MG63 (cell line): ENCODE results near the gene PPP1R17. TPM values are rescaled to one million over a fixed set of nuclear protein-coding genes. Genes with fewer than 3 reads are reported as not detected.

Experiments
- DNase-seq: peaks from one replicate; pipeline ENCODE4 v3.0.0-alpha.2; 2020
- H3K27me3 ChIP-seq: fragments of 250-450 bp; sonication (Bioruptor Pico); 2 replicates; pipeline ENCODE4 v1.5.1; 2020; ENCODE audit warnings: mild to moderate bottlenecking, moderate library complexity
- H3K36me3 ChIP-seq: fragments of 250-450 bp; sonication (Bioruptor Pico); 2 replicates; pipeline ENCODE4 v1.5.1; 2020; ENCODE audit warnings: mild to moderate bottlenecking, moderate library complexity
- H3K4me3 ChIP-seq: fragments of 250-450 bp; sonication (Bioruptor Pico); 2 replicates; pipeline ENCODE4 v1.5.1; 2020; ENCODE audit warnings: mild to moderate bottlenecking, moderate library complexity
- H3K9me3 ChIP-seq: fragments of 250-450 bp; sonication (Bioruptor Pico); 2 replicates; pipeline ENCODE4 v1.5.1; 2020; ENCODE audit warnings: mild to moderate bottlenecking, moderate library complexity
- total RNA-seq: library from RNA; depleted of rRNA; stranded (reverse); fragments of >200 nt; shearing (Covaris generic); gene quantifications from 2 replicates; pipeline ENCODE4 v1.2.3, GENCODE V29; 2014; ENCODE audit warnings: low replicate concordance

The PPP1R17 gene
- total RNA-seq, 1 experiment from 2014 or later = not detected

DNA sequence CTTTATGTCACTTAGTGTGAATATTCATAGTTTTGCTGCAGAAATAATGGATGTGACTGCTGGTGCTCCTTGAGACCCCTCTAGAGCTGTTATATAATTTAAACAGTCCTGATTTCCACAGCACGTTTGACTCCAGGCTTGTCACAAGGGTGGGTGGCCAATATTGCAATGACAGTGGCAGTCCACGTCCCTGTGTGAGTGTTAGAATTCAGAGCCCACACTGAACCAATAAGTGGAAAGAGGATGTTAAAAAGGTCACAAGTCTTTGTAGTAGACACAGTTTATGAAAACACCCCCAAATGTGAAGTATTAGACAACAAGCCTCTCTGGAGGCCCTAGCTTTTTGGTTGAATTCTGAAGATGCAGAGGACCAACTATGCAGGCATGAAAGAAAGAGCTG, 2.0 kb downstream of the PPP1R17 start:
- H3K36me3 ChIP-seq = no peaks in the 10 kb centered on the region
- no peak overlapping the region for H3K4me3 ChIP-seq
- H3K9me3 ChIP-seq = no peaks in the 10 kb centered on the region
- peaks cover 21% of the 10 kb centered on the region for H3K27me3 ChIP-seq
- DNase-seq = no peak

DNA sequence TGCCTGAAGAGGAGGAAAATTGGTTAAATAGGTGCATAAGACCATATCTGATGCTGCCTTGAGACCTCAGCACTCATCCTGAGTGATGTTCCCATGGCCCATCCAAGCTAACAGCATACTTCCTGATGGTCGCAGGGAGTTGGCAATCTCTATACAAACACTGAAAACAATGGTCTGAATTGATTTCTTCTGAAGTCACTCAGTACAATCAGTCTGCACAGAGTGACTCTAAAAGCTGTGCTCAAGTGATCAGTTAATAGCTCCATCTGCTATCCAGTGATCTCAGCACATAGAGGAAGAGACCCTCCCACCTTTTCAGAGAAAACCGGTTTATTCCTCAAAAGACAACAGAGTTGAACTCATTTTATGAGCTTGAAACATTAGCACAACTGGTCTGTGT, 3.9 kb downstream of the PPP1R17 start:
- no peak overlapping the region for H3K4me3 ChIP-seq
- H3K27me3 ChIP-seq = peaks cover 21% of the 10 kb centered on the region
- H3K9me3 ChIP-seq = no peaks in the 10 kb centered on the region
- DNase-seq = no peak
- H3K36me3 ChIP-seq = no peaks in the 10 kb centered on the region

DNA sequence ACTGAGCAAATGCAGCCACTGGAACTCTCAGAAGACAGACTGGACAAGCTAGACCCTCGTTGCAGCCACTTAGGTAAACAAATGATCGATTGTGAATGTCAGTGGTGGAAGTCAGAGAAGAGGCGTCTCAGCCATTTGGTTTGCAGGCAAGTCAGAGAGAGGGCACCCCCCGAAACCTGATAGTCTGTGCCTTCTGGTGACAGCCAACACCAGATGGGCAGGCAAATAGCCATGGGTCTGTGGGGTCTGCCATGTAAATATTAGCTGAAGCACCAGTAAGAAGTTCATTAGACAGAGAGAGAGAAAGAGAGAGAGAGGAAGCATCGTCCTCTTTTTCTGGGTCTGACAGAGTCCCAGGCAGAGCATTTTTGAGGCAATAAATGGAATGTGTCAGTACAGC, 5.4 kb downstream of the PPP1R17 start:
- DNase-seq = no peak

DNA sequence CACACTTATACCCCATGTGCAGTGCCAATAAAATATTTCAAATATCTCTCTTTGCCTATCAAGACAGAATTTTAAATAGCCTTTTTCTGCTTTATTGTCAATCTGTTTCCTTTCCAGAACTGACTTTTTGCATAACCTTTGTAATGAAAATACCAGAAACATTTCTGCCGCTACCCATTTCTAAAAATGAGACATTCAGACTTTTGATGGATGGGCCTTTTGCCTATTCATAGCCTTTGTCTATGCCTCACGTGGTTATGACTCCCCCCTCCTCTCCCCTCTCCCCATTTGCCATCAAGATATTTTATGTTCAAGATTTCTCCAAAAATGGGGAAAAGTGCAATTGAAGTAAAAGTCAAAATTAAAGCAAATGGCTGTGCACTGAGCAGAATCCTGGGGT, 5.9 kb downstream of the PPP1R17 start:
- no peak for DNase-seq
- Histone ChIP-seq H3K36me3 (no peaks in the 10 kb centered on the region), H3K4me3 (no peak overlapping the region), H3K9me3 (no peaks in the 10 kb centered on the region), H3K27me3 (peaks cover 16% of the 10 kb centered on the region)

More for the DNA sequence above, 5.4 kb downstream of the PPP1R17 start:
- Histone ChIP-seq H3K36me3 (no peaks in the 10 kb centered on the region), H3K27me3 (peaks cover 19% of the 10 kb centered on the region), H3K9me3 (no peaks in the 10 kb centered on the region), H3K4me3 (no peak overlapping the region)

DNA sequence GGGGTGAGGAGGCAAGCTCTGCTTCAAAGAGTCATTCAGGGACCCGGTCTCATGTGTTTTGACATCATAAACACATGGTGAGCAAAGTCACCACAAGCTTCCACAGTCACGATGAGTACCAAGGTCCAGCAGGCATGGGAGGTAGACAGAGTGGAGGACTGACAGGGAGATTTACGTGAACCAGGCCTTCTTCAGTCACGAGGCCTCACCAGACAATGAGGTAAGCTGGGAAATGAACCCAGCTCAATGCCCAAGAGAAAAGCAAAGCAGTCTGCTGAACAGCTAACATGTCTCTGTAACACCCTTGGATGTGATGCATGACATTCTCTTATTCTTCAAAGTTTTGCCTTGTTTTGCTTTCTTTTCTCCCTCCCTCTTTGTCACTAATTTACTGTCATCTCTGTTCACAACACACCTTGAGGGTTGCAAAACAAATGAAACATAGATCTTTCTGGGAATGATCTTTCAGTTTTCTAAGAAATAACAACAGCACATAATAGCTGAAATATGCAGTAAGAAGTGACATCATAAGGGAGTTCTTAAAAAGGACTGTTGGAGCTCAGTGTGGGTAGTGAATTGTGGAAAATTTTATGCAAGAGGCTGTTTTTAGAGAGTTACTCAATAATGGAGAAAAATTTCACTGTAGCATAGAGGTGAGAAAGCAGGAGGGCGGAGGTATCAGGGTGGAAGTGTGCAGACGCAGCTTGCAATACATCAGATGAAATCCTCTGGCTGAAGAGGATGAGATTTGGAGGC, 9.0 kb downstream of the PPP1R17 start:
- H3K9me3 ChIP-seq = no peaks in the 10 kb centered on the region
- H3K36me3 ChIP-seq = no peaks in the 10 kb centered on the region
- no peak for DNase-seq
- H3K27me3 ChIP-seq = peaks cover 14% of the 10 kb centered on the region
- H3K4me3 ChIP-seq = no peak overlapping the region

DNA sequence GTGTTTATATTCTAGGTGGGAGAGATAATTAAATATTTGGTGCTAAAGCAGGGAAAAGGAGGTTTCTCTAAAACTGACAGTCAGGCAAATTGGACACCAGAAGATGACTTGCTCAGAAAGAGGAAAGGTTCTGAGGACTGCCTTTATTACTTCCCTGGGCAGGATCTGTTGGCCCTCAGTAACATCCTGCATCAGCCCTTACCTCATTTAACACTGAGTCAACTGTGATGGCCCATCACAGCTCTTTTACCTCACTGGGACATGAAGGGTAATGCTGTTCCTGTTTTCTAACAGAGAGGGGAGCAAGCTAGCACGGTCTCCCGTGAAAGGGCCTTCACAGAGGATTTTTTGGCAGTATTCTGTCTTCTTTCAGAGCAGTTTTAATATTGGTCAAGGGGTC, 12.0 kb downstream of the PPP1R17 start:
- DNase-seq = no peak
- Histone ChIP-seq H3K27me3 (peaks cover 9% of the 10 kb centered on the region), H3K4me3 (no peak overlapping the region), H3K9me3 (no peaks in the 10 kb centered on the region), H3K36me3 (no peaks in the 10 kb centered on the region)

DNA sequence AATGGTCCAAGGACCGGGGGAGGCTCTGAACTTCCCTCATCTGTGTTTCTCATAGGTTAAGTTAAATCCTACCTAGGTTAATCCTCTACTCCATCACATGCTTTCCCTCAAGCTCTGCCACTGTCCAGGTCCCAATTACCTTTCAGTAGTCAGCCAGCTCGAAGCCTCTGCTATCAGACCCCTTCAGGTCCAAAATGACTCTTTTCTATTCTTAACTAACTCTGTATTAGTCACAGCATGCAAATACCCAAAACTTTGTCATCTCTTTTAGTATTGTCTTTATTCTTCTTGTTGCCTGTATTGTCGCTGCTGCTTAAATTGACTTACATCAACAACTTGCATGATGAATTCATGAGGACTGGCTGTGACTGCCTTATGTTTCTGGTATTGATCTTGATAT, 15.3 kb downstream of the PPP1R17 start:
- H3K9me3 ChIP-seq = no peaks in the 10 kb centered on the region
- H3K27me3 ChIP-seq = peaks cover 17% of the 10 kb centered on the region
- H3K36me3 ChIP-seq = no peaks in the 10 kb centered on the region
- H3K4me3 ChIP-seq = no peak overlapping the region
- DNase-seq = no peak

DNA sequence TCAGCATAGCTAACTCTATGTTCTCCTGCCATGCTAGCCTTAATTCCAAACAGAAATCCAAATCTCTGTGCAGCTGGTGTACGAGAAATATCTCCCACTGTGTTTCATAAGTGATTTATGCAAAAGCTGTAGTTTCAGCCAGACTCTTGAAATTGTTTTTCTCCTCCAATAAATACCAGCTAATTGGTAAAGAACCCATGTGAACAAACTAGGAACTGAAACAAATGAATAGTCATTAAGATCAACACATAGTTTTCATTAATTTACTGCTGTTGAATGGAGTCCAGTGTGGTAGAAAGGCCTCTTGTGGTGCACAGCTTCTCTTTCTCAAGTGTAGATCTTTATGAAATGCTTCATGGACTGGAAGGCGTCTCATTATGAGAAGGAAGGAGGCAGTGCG, 18.4 kb downstream of the PPP1R17 start:
- H3K9me3 ChIP-seq = no peaks in the 10 kb centered on the region
- H3K27me3 ChIP-seq = peaks cover 16% of the 10 kb centered on the region
- DNase-seq = no peak
- no peak overlapping the region for H3K4me3 ChIP-seq
- no peaks in the 10 kb centered on the region for H3K36me3 ChIP-seq

DNA sequence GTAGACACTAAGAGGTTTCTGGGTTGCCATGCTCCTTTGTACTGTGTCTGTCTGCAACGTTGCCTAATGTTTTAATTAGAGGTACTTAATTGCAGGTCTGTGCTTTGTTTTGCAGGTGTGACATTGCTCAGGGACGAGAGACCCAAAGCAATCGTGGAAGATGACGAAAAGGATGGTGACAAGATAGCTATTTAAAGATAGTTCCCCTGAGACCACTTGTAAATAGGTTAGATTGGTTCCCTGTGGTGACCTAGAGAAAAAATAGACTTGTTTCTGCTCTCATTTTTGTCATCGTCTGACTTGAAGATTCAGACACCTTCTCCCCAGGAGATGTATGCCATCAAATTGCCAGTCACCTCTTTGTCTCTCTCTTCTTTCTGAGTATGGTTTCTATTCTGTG, 20.1 kb downstream of the PPP1R17 start:
- DNase-seq = no peak
- Histone ChIP-seq H3K4me3 (no peak overlapping the region), H3K36me3 (no peaks in the 10 kb centered on the region), H3K27me3 (peaks cover 16% of the 10 kb centered on the region), H3K9me3 (no peaks in the 10 kb centered on the region)

DNA sequence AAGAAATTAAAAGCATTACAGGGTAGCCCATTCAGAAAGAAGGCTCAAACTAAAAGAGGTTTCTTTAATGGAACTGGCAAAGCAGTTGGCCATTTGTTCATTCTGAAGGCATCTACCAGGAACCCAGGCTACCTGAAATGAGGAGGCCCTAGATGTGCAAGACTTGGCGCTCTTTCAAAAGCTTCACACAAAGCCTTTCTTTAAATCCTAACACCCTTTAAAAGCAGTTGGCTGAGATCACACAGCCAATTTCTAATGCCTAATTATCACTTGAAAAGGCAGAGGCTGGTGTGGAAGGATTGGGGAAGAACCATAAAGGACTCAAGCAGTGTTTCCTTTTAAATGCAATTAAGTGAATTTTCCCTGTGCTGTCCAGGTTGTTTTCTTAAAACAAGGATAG, 23.2 kb downstream of the PPP1R17 start:
- DNase-seq = no peak
- H3K36me3 ChIP-seq = no peaks in the 10 kb centered on the region
- H3K27me3 ChIP-seq = peaks cover 10% of the 10 kb centered on the region
- no peaks in the 10 kb centered on the region for H3K9me3 ChIP-seq
- H3K4me3 ChIP-seq = no peak overlapping the region

DNA sequence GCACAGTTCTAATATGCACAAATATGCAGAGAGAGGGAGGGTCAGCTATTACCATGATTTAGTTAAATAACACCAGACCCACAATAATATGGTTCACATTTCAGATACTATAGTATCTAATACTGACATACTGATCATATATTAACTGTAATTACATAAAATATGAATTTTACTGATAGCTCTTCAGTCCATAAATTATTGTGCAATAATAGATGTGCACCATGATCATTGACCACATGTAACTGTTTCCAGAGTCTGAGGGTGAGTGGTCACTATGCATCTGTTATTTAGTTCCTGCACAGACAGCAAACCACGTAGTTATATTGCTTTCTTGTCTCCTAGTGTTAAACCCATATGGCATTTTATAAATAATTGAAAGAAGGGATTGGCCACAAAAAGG, 29.3 kb downstream of the PPP1R17 start:
- DNase-seq = no peak
- H3K36me3 ChIP-seq = no peaks in the 10 kb centered on the region
- no peaks in the 10 kb centered on the region; the same call in 1 of the 2 replicates for H3K27me3 ChIP-seq
- no peak overlapping the region for H3K4me3 ChIP-seq
- H3K9me3 ChIP-seq = no peaks in the 10 kb centered on the region

DNA sequence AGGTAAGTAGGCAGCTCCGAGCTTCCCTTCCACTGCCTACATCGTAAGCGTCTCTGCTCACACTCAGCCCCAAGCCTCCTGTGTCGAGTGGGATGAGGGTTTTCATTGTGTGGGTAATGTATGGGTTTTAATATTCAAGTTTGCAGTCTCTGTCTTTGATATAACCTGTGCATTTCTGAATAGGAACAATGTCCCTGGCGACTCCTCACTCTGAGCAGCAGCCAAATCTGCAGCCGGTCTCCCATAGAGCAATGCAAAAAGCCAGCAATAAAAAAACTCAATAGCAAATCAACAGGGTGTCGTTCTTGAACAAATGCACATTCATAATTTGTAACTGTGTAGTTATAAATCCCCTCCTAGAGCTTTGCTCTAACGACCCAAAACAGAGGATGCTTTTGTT, 33.4 kb downstream of the PPP1R17 start:
- Histone ChIP-seq H3K4me3 (no peak overlapping the region), H3K9me3 (no peaks in the 10 kb centered on the region), H3K27me3 (no peaks in the 10 kb centered on the region; the same call in 1 of the 2 replicates), H3K36me3 (no peaks in the 10 kb centered on the region)
- DNase-seq = no peak

DNA sequence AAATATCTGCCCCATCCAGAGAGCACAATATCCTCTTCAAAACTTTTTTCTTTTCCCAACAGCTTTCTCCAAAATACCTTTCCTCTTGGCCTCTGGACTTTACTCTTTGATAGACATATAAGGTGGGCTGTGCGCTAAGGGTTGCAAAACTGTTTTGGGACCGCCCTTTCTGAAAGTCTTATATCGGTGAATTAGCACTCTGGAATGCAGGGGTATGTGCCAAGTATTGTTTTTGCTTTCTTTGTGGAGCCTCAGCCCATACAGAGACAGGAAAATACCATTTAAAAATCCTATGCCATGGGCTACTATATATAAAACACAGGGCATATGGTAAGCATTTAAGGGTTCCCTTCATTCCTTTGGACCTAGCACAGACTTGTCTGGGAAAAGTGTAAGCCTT, 37.7 kb downstream of the PPP1R17 start:
- H3K9me3 ChIP-seq = no peaks in the 10 kb centered on the region
- no peak overlapping the region for H3K4me3 ChIP-seq
- no peaks in the 10 kb centered on the region for H3K36me3 ChIP-seq
- H3K27me3 ChIP-seq = no peaks in the 10 kb centered on the region; the same call in 1 of the 2 replicates
- DNase-seq = no peak

DNA sequence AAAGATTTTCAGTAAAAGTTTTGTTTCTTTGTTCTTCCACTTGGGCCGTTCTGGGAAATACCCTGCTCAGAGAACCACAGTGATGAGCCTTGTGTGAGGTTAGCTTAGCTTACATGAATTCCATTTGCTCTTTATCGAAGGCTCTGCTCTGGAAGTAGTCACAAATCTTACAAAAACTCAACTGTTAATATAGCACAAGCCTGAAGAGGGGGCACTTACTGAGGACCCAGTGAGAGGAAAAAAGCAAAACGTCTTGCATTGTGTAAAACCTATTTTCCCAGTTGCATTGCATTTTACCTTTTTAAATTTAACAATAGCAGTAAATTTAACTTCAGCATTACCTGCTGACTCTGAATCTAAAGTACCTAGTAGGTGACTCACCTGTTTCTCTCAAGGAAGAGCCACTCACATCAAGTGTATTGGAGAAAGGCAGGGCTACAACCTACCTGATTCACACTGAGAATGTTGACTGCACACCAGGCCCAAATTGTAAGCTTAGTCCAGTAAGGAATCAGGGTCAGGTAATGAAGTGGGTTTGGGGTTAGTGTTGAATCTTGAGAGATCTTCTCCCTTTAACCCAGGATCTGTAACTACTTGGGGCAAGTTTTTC, 42.3 kb downstream of the PPP1R17 start:
- H3K4me3 ChIP-seq = no peak overlapping the region
- no peaks in the 10 kb centered on the region for H3K27me3 ChIP-seq
- H3K9me3 ChIP-seq = no peaks in the 10 kb centered on the region
- no peak for DNase-seq
- H3K36me3 ChIP-seq = no peaks in the 10 kb centered on the region

DNA sequence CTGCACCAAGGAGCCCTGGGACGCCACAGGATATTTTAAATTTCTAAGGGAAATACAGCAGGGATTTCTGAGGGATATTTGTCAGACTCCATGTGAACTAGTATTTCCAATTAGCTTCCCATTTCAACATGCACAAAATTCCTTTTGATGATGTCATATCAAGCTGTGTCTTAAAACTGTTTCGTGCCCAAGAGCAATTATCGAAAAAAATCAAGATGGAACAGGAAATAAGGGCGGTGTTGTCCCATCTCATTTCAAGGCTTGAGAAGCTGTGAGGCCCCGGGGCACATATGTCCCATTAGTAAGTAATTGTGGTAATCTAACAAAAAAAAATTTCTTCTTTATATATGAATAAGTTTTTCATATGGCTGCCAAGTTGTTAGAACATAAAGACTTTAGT, 47.4 kb downstream of the PPP1R17 start:
- no peaks in the 10 kb centered on the region for H3K27me3 ChIP-seq
- H3K9me3 ChIP-seq = no peaks in the 10 kb centered on the region
- H3K36me3 ChIP-seq = no peaks in the 10 kb centered on the region
- no peak overlapping the region for H3K4me3 ChIP-seq
- no peak for DNase-seq

DNA sequence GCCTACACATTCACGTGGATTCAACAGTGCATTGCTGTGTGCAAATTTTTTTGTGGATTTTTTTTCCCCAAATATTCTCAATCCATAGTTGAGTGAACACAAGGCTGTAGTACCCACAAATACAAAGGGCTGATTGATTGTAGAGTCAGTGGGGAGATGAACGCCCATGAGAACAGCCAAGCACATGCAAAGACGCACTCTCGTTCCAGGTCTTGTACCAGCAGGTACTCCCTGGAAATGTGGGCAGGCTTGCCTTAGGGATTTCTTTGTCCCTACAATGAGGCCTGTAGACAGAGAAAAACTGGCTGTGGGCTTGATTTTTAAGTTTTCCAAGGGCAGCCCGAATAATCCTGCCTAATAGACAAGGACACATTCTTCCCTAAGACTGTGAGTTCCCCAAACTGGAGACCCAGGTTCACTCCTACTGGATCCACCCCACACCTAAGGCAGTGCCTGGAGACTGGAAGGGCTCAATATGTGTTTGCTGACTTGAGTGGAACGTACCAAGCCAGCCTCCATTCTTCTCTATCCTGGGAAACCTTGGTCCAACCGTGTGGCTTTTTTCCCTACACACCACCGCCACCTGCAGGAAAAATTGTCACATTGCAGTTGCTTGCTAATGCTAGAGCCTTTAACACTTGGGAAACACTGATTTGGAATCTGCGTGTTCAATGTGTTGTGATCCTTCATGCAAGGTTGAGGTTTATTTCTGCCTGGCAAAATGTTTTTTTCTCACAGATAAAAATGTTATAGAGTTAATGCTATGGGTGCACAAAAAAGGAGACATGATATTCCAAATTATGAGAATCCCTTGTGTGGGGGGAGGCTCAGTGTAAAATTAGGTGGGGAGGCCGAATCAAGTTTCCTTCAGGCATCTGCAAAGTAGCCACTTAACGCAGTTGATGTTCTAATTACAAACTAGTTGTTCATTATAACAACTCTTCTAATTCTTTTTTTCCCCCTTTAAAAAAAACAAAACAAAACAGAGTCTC, 49.3 kb downstream of the PPP1R17 start:
- DNase-seq = peak; percentile 39
- H3K27me3 ChIP-seq = no peaks in the 10 kb centered on the region
- H3K9me3 ChIP-seq = no peaks in the 10 kb centered on the region
- no peaks in the 10 kb centered on the region for H3K36me3 ChIP-seq
- no peak overlapping the region for H3K4me3 ChIP-seq

DNA sequence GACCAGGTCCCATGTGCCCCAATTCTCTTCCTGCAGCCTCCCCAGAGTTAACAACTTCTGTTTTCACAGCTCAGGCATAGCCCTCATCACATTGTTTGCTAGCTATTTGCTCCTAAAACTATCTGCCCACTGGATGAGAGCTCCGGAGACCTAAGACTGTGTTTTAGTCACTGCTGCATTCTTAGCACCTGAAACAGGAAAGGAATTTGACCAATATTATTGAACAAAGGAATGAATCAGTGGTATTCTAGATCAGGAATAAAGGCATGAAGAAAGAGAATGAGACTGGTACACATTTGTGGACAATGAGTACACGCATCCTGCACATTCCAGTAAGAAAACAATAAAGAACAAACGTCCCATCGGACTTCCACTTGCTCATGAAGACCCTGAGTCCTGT, 54.8 kb downstream of the PPP1R17 start:
- H3K9me3 ChIP-seq = no peaks in the 10 kb centered on the region
- H3K36me3 ChIP-seq = no peaks in the 10 kb centered on the region
- no peaks in the 10 kb centered on the region for H3K27me3 ChIP-seq
- no peak overlapping the region for H3K4me3 ChIP-seq
- DNase-seq = no peak
